ENCODE results near the gene ZNF488.

The ZNF488 gene

DNA sequence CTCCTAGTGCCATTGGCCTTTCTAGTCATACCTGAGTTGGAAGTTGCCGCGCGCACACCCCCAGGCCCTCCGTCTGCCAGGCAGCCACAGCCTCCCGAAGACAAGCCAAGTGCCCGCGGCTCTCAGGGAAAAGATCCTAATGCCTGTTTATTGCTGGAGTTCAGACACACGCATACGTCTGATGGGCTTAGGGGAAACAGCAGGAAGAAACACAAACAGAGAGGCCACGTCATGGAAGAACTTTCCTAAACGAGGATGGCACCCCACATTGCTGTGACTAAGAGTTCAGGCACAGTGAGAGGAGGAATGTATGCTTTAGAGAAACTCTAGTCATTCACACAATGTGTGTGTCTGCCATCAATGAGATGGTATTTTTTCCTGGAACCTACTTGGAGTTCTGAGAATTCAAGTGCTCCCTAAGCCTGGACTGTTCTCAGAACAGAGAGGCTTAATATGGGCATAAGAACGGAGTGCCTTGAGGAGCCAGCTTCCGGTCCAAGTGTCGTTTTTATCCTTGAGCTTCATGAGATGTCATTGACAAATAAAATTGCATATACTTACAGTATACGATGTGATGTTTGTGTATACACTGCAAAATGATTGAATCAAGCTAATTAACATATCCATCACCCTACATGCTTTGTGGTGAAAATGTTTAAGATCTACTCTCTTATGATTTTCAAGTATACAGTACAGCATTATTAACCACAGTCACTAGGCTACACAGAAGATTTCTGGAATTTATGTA, 47.5 kb downstream of the ZNF488 start:
- no peak overlapping the region for H3K4me3 ChIP-seq (replicated peaks; ENCODE audit: insufficient read depth, low read length)
- no peak overlapping the region for H3K27ac ChIP-seq (replicated peaks)
- H3K27me3 ChIP-seq (ENCODE audit: insufficient read depth, poor library complexity, severe bottlenecking) = peaks cover 4% of the 10 kb centered on the region
- DNase-seq (ENCODE audit: low read depth in 1 of 2, low spot score in 1 of 2) = no peak
- TF ChIP-seq, protein P1, sequence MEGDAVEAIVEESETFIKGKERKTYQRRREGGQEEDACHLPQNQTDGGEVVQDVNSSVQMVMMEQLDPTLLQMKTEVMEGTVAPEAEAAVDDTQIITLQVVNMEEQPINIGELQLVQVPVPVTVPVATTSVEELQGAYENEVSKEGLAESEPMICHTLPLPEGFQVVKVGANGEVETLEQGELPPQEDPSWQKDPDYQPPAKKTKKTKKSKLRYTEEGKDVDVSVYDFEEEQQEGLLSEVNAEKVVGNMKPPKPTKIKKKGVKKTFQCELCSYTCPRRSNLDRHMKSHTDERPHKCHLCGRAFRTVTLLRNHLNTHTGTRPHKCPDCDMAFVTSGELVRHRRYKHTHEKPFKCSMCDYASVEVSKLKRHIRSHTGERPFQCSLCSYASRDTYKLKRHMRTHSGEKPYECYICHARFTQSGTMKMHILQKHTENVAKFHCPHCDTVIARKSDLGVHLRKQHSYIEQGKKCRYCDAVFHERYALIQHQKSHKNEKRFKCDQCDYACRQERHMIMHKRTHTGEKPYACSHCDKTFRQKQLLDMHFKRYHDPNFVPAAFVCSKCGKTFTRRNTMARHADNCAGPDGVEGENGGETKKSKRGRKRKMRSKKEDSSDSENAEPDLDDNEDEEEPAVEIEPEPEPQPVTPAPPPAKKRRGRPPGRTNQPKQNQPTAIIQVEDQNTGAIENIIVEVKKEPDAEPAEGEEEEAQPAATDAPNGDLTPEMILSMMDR (IDR thresholded peaks at IDR 0.05; ENCODE audit: insufficient read depth, low read length) = no peak
- TF ChIP-seq GABPA (IDR thresholded peaks at IDR 0.05; ENCODE audit: low read depth) (no peak), SPI1 (IDR thresholded peaks at IDR 0.05; ENCODE audit: borderline replicate concordance, low read depth) (no peak), POLR2AphosphoS5 (IDR thresholded peaks at IDR 0.05; ENCODE audit: low read depth) (no peak)
- TF ChIP-seq, protein P2, sequence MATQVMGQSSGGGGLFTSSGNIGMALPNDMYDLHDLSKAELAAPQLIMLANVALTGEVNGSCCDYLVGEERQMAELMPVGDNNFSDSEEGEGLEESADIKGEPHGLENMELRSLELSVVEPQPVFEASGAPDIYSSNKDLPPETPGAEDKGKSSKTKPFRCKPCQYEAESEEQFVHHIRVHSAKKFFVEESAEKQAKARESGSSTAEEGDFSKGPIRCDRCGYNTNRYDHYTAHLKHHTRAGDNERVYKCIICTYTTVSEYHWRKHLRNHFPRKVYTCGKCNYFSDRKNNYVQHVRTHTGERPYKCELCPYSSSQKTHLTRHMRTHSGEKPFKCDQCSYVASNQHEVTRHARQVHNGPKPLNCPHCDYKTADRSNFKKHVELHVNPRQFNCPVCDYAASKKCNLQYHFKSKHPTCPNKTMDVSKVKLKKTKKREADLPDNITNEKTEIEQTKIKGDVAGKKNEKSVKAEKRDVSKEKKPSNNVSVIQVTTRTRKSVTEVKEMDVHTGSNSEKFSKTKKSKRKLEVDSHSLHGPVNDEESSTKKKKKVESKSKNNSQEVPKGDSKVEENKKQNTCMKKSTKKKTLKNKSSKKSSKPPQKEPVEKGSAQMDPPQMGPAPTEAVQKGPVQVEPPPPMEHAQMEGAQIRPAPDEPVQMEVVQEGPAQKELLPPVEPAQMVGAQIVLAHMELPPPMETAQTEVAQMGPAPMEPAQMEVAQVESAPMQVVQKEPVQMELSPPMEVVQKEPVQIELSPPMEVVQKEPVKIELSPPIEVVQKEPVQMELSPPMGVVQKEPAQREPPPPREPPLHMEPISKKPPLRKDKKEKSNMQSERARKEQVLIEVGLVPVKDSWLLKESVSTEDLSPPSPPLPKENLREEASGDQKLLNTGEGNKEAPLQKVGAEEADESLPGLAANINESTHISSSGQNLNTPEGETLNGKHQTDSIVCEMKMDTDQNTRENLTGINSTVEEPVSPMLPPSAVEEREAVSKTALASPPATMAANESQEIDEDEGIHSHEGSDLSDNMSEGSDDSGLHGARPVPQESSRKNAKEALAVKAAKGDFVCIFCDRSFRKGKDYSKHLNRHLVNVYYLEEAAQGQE (IDR thresholded peaks at IDR 0.05; ENCODE audit: insufficient replicate concordance, low read depth) = no peak

DNA sequence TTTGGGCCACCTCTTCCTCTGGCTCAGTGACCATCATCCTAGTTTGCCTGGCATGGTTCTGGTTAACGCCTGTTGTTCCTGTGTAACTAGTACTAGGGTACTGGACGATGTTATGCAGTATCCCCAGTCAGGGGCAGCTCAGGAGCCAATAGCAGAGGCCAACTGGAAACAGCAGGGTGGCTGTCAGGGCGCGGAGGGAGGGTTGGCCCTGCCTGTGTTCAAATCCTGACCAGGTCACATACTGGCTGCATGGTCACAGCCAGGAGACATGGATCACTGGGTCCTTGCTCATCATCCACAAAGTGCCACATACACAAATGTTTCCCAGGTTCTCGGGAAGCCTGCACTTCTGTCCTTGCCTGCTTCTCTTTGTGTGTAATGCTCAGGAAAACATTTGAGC, 48.2 kb downstream of the ZNF488 start:
- no peak for DNase-seq (ENCODE audit: low read depth in 1 of 2, low spot score in 1 of 2)
- TF ChIP-seq, protein P1 (IDR thresholded peaks at IDR 0.05; ENCODE audit: insufficient read depth, low read length) = no peak
- TF ChIP-seq, protein P2 (IDR thresholded peaks at IDR 0.05; ENCODE audit: insufficient replicate concordance, low read depth) = no peak
- no peak for TF ChIP-seq SPI1 (IDR thresholded peaks at IDR 0.05; ENCODE audit: borderline replicate concordance, low read depth)
- TF ChIP-seq GABPA (IDR thresholded peaks at IDR 0.05; ENCODE audit: low read depth) = no peak
- no peak for TF ChIP-seq POLR2AphosphoS5 (IDR thresholded peaks at IDR 0.05; ENCODE audit: low read depth)
- Histone ChIP-seq H3K4me3 (replicated peaks; ENCODE audit: insufficient read depth, low read length) (no peak overlapping the region), H3K27me3 (ENCODE audit: insufficient read depth, poor library complexity, severe bottlenecking) (peaks cover 4% of the 10 kb centered on the region), H3K27ac (replicated peaks) (no peak overlapping the region)

DNA sequence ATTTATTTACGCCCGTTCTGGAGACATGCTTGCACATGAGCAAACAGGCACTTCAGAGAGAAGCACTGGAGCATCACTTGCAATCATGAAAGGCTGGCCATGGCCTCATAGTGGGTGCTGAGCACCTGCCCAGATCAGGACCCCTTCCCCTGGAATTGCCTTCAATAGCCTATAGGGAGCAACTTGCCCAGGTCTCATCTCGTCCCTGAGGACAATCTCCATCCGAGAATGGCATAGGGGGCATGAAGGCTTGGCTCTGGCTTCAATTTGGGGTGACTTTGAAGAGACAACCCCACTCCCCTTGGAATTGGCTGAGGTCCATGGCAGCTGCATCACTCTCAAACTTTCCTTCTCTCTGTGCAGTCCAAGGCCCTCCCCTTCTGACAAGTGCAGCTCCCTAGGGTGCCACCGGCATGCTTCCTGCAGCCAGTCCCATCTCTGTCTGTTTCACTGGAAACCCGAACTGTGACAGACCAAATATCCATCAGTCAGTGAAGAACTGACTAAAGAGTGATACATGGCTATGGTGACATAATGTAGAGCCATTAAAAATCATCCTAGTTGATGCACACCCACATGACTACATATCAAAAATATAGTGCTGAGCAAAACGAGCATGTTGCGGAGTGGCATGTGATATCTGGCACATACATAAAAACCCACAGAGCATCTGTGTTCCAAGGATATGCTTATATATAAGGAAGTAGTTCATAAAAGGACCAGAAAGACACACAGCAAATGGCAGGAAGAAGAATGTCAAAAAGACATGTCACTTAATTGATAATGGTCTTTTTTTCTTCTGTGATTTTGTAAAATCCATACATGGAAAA, 49.4 kb downstream of the ZNF488 start:
- H3K27ac ChIP-seq (replicated peaks) = no peak overlapping the region
- no peak overlapping the region for H3K4me3 ChIP-seq (replicated peaks; ENCODE audit: insufficient read depth, low read length)
- TF ChIP-seq, protein P1 (IDR thresholded peaks at IDR 0.05; ENCODE audit: insufficient read depth, low read length) = no peak
- TF ChIP-seq POLR2AphosphoS5 (IDR thresholded peaks at IDR 0.05; ENCODE audit: low read depth) = no peak
- no peak for TF ChIP-seq SPI1 (IDR thresholded peaks at IDR 0.05; ENCODE audit: borderline replicate concordance, low read depth)
- TF ChIP-seq GABPA (IDR thresholded peaks at IDR 0.05; ENCODE audit: low read depth) = no peak
- TF ChIP-seq, protein P2 (IDR thresholded peaks at IDR 0.05; ENCODE audit: insufficient replicate concordance, low read depth) = no peak
- no peak for DNase-seq (ENCODE audit: low read depth in 1 of 2, low spot score in 1 of 2)
- H3K27me3 ChIP-seq (ENCODE audit: insufficient read depth, poor library complexity, severe bottlenecking) = peaks cover 4% of the 10 kb centered on the region
